HG03442 (cell line): ENCODE measurements around the gene NKD2.
"Not testable (repeated sequence)": the region's sequence is repeated elsewhere in the genome, so short reads cannot be mapped to it uniquely, and the experiment has no call there.

Experiments used
- ATAC-seq: cut with Tn5 transposase; IDR thresholded peaks from one replicate; pipeline ENCODE4 v1.9.1; 2021; ENCODE audit warnings: mild to moderate bottlenecking, moderate library complexity; ENCODE audit not compliant: unreplicated experiment

Gene NKD2

DNA sequence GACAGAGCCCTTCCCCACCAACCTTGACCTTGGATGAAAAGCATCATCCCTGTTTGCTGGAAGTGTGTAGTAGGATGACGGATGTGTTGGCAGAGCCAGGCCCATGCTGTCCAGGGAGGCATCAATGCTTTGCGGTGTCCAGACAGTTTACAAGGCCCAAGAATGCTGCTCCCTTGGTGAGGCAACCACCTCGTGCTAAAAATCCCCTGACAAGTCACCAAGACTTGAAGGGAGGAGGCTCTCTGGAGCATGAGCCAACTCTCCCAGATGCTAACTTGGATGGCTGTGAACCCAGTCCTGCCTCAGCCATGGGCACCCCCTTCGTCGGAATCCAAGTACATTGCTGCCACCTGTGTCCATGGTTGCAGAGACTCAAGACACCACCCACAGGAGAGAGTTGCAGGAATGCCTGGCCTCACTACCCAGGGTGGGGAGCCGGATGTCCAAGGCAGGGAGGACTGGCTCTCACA, 9.5 kb upstream of the NKD2 start:
- ATAC-seq = no peak

DNA sequence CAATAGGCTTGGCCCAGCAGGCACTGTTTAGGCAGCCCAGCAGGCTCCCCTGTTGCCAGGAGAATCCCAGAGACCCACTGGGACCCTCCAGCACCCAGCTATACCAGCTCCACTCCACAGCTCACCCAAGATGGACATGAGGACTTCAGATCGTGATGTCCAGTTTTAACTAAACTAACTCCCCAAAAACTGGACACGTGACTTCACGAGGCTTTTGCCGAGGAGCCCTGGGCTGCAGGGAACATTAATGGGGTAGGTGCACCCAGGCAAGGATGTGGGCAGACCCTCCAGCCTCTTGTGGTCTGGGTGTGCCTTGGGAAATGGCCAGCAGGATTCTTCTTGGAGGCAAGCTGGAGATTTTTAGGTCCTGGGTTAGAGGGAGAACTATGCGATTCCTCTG, 8.9 kb upstream of the NKD2 start:
- ATAC-seq = no peak

DNA sequence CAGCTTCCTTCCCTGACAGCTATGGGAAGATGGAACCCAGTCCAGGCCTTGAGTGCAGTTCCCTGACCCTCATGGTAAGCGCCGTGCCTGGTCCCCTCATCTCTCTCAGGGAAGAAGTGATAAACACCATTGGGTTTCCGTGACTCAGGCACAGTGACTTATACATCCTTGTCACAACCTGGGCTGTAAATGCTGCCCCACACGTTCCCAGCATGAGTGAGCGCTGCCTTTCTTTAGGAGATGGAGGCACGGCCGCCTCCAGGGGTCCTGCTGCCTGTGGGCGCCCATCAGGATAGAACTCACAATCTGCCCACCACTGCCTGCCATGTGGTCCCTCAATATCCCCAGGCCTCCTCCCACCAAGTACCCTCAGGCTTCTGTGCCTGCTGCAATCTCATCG, 8.3 kb upstream of the NKD2 start:
- ATAC-seq = no peak

DNA sequence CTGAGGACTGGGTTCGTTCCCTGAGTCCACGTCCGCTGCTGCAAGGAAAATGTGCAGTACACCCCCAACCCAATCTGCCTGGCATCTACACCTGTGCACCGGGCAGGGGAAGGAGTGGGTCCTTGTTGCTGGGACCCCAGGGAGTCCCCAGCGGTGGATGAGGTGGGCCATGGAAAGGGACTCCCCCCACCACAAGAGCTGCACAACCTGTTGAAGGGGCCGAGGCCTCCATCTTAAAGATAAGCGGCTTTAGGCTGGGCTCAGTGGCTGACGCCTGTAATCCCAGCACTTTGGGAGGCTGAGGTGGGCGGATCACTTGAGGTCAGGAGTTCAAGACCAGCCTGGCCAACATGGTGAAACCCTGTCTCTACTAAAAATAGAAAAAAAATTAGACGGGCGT, 7.8 kb upstream of the NKD2 start:
- not testable (repeated sequence) for ATAC-seq

DNA sequence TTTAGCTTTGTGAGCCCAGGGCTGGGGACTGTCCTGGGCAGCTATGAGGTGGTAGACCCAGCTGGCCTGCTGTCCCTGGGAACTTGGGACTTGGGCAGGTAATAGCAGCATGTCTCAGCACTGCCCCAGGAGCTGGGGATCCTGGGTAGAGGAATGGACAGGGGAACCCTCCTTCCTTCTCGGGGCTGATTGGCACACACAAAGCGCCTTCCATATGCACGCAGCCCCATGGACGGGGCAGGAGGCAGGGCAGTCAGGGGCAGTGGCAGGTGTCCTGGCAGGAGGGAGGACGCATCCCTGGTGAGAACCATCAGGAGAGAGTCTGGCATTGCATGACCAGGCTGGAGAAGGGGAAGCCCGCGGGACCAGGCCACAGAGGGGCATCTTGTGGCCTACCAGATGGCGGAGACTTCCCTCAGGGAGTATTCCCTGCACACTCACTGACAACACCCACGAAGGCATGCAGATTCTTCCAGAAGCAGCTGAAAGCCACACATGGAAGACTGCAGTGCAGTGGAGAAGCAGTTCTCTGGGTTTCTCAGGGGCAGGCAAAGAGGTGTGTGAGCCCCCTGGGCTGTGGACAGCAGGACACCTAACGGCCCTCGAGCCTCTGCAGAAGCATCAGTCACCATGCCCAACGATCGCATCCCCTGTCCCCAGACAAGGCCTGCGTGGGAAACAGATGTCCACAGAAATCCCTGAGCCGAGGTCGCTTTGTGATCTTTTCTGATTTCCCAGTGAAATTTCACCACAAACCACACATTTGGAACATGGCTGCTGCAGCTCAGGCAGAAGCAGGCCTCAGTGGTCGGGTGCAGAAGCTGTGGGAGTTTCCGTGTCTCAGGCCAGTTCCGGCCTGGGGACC, 7.0 kb upstream of the NKD2 start:
- no peak for ATAC-seq

DNA sequence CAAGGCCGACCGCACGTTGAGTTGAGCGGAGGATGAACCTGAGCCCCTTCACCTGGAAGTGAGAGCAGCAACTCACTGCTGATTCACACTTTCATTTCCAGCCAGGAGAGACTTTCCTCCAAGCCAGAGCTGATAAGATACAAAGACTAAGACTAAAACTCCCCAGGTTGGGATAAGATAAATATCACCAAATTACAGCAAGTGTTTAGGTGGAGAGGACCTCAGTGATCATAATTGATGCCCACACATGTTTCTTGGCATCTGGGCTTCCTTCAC, 6.4 kb upstream of the NKD2 start:
- ATAC-seq = no peak

DNA sequence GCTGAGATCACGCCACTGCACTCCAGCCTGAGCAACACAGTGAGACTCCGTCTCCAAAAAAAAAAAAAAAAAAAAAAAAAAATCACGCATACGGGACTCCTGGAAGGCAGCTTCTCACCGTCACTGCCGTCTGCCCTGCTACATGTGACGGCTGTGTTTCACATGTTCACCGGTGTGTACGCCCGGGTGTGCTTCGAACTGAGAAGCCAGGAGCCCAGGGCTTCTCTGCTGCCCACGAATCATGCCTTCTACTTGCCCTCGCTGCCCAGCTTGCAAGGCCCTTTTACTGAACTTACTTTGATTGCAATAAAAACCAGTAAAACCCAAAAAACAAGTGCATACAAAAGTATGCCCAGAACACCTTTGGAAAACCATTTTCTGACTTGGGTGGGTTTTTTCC, 5.8 kb upstream of the NKD2 start:
- ATAC-seq = no peak

DNA sequence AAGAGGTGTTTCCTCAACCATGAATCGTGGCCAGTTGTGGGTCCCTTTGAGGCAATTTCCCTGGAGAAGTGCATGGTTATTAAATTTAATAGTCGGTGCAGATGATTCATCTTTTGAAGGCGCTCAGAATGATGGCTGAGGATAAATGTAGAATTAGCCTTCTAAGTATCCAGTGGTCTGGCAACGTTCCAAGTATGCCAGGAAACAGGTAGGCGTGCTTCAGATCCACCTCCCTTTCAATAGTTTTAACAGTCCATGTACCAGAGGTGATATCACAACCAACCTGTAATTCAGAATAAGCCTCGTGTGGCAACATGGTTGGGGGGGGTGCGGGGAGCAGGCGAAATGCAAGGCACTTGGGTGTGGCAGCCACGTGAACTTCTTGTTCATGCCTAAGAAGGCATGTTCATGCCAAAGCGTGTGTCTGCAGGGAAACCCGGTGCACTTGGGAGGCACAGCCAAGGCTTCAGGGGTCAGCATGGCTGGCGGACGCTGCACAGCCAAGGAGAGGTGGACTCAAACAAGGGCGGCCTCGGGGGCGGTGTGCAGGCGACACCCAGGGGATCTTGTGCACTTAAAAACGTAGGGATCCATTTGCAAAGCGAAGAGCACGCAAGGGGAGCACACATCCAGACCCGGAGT, 5.2 kb upstream of the NKD2 start:
- ATAC-seq = no peak

DNA sequence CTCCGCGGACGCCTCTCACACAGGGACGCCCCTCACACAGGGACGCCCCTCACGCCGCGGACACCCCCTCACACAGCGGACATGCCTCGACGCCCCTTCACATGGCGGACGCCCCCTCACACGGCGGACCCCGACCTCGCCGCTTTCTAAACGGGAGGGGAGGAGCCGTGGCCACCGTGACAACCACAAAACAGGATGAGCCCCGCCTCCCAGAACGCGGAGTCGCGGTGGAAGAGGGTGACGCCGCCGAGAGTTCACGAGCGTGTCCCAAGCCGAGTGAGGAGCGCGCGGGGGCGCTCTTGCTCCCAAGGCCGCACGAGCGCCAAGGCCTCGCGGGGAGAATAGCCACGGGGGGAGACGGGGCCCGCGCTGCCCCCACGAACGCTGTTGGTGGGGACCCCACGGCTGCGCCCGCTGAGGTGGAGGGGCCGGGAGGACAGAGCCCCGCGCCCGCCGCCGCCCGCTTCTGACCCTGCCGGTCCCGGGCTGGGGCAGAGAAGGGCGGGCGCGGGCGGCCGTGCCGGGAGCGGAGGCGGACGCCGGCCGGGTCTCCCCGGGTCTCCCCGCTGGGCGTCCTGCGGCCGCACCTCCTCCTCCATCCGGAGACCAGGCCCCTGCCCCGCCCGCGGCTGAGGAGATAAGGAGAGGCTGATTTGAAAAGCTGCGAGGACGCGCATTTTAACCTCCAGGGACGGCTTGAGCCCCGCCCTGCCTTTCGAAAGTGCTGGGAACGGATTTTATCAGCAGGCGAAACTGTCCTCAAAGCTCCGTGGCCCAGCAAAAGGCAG, 3.9 kb upstream of the NKD2 start:
- ATAC-seq = no peak

DNA sequence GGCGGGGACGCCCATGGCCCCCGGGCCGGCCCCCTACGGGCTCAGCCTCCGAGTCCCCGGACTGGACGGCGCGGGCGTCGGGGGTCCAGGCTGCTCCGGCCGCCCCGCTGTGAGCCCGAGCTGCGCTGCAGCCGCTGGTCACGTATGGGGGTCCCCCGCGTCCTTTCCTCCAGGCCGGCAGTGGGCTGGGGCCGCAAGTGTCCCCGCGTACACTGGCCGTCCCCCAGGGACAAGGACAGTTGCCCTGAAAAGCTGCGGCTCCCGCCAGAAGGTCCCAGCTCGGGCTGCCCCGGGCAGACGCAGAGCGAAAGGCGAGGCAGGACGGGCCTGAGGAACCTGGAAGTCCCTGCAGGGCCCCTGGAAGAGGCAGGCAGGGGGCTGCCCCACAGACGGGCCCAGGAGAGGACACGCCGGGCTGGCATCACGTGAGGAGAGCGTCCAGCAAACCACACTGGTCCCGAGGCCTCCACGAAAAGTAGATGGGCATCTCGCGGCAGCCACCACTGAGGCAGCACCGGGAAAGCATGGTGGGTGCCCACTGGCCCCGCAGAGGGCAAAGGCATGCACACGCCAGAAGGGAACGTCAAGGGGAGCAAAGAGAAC, 3.3 kb upstream of the NKD2 start:
- no peak for ATAC-seq

DNA sequence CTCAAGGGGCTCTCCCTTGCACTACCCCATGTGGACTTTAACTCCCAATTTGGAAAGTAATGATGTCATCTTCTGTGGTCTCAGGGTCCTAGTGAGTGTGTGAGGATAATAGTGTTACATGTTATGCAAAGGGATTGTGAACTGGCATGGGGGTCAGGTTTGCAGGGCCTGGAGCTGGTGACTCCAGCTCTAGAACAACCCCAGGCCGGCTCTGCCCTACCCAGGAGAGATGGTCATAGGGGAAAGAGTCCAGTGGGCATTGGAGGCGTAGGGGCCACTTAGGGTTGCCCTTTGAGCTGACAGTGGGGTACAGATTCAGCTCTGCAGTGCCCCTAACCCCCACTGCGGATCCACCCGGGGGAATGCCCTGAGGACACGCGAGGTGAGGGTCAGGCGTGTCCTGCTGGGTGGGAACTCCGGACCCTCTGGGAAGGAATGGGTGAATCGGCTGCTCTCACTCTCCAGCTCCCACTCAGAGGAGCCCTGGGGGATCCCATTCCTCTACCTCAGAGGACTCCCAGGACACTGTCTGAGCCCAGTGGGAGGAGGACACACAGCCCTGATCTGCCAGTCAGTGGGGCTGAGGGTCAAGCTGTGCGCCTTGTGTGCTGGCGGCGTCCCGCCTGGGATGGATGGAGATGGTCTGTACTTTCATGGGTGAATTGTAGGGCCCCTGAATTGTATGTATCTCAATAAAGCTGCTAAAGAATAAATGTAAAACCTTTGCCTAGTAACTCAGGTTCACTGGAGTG, 2.5 kb upstream of the NKD2 start:
- ATAC-seq = no peak

DNA sequence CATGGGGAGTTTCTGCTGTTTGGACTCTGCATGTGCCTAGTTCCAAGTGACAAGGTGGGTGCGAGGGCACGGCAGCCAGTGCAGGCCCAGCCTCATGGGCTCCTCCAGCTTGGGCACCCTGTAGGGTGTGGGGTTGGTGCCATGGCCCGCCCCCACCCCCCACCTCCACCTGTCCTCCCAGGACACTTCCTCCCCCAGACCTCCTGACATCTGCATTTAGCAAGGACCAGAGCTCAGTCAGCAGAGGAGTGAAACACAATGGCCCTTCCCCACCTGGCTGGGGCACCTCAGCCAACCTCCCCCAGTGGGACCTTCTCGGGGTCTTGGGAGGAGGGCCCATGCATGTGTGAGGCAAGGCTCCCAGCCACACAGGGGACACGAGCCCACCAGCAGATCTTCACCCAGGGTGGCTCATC, 1.9 kb upstream of the NKD2 start:
- no peak for ATAC-seq

DNA sequence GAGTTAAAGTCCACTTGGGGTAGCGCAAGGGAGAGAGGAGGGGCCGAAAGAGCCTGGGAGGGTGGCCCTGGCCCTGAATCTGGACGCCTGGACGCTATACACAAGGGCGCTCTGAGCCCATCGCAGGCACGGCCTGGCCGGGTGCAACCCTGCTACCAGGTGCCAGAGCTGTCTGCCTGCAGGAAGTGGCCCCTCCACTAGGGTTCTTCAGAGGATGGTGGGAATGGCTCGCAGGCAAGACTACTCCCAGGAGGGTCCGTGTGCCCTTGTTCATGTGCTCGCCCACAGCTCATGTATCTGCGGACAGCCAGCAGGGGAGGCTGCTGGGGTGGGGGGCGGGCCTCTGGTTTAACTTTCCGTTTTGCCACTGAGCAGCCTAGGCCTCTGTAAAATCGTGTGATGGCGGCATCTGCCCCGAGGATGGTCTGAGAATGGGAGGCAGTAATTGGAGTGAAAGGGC, 1.4 kb upstream of the NKD2 start:
- ATAC-seq = no peak

DNA sequence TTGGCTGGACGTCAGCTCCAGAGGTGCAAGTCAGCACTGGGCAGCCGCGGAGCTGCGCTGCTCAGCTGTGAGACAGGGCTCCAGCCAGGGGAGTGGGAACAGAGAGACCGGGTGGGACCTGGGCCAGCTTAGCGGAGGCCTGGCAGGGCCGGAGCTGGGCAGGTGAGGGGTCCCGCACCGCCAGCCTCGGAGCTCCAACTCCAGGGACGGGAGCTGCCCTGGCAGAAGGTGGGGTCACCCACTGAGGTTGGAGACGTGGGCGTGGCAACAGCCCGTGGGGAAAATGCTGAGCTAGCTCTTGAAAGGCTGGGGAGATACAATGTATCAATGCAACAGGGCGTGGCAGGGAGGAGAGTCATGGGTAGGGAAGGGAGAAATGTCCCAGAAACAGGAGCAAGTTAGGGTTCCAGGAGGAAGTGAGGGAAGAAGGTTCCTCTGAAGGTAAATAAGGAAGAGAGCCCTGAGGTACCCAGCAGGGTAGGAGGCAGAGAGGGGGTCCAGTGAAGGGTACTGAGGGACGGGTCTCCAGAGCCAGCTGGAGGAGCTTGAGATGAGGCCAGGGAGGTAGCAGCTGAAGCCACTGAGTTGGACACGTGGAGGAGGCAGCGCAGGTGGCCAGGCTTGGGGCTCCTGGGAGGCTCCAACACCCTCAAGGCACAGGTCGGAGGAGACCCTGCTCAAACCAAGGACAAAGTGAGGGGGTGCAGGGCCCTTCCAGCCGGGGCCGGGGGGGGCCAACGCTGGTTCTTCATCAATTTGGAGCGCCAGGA, 736 bp upstream of the NKD2 start:
- no peak for ATAC-seq

DNA sequence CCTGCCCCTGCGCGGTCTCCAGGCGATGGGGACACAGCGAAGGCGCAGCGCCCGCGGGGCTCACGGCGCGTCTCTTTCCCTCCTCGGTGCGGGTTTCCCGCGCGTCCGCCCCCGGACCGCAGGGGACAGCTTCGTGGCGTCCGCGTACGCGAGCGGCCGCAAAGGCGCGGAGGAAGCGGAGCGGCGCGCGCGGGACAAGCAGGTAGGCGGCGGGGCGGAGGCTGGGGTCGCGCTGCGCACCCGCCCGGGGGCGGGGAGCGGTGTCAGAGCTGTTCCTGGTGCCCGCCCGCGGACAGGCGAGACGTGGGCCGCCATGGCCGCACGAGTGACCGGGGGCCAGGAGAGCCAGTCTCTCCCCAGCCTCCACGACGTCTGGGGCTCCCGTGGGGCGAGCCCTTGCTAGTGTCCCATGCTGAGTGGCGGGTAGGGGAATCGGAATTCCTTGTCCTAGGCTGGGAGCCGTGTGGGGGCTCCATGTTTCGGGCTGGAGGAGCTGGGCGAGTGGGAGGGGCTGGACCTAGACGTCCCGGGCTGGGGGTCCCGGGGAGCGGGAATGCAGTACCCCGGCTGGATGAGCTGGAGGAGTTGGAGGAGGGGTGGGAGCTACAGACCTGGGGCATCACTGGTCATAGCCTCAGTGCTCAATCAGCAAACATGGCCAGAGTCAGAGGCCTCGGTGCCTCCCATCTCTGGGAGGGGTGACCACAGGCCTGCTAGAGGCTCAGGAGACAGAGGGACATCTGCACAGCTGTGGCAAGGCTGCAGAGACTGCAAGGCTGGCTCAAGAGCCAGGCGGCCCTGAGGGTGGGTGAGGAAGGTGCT, 968 bp downstream of the NKD2 start:
- ATAC-seq = no peak

DNA sequence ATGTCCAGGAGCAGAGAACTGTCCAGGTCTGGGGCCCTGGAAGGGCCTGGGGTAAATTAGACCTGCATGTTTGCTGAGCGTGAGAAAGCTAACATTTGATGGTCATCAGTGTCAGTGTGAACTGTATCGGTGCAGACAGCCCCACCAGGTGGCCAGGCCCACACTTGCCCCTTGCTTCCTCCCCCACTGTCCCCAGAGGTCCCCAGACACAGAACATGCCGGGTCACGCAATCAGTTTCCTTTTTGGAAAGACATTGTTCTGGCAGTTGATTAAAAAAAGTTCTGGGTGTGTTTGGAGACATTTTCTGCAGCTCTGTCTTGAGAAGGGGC, 1.5 kb downstream of the NKD2 start:
- ATAC-seq = no peak

DNA sequence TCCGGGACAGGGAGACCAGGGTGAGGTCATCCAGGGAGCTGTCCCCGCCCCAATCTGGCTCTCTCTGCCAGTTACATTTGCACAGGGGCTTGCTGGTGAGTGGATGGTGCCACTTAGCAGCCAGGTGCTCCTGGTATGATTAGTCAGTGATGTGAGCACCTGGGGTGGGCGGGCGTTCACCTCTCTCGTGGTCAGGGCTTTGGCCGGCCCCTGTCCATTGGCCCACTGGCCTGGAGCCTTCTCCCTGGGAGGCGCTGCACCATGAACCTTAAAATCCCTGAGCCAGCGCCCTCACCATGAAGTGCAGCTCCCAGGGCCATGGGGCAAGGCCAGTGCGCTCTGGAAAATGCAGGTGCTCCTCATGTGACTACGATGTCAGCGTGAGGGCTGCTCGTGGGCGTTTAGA, 2.0 kb downstream of the NKD2 start:
- ATAC-seq = no peak

DNA sequence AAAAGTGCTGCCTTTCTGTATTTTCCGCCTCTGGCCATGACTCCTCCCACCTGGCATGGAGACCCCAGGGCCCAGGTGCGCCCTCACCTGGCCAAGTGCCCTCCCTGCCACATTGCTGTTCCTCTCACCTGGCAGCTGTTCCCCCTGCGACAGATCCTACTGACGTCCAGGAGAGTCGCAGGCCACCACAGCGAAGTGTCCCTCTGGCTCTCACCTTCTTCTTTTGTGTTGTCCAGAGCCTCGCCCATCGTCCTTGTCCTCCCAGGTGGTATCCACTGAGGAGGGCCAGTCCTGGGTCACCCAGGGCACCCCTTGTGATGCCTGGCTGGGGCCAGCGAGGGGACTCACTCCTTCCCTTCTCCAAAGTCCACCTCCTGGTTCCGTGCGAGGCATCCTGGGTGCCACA, 2.6 kb downstream of the NKD2 start:
- ATAC-seq = no peak

DNA sequence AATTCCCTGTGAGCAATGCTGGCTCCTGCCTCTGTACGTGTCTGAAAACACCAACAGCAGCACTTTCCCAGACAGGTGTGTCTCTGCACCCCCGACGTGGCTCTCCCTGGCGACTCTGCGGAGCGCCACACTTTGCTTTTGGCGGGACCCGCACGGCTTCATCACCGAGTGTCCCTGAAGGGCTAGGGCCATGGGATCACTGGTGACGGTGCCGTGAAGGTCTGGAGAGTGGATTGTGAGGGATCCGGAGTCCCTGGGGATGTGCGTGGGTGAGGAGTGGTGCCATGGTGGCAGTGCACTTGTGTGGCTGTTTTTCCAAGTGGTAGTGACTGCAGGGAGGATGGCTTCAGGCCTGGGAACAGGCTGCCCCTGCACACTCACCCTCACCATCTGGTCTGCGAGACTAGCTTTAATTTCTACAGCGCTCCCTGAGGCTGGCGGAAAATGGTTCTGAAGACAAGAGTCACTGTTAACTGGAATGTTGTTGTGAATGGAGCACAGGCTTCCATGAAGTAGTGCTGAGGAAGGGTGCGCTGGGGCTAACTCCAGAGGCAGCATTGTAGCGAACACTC, 3.2 kb downstream of the NKD2 start:
- ATAC-seq = no peak
